ENCODE measurements around the gene PHF5A. TPM values are rescaled to one million over a fixed set of nuclear protein-coding genes. Genes with fewer than 3 reads are reported as not detected.

Gene PHF5A, protein sequence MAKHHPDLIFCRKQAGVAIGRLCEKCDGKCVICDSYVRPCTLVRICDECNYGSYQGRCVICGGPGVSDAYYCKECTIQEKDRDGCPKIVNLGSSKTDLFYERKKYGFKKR
- total RNA-seq (10 to 100 TPM; 30.3 to 35.5 TPM), polyA plus RNA-seq (ENCODE audit: insufficient read length in 6 of 6) (10 to 100 TPM; 44.9 to 54.7 (median 46.7) TPM)
- long read RNA-seq, donor 1, transcript PHF5A-201 (4 exons, 1,086 nt) = major isoform, 44 of 45 reads
- long read RNA-seq, donor 1, partial matches to known transcripts = 0 of 45 reads
- long read RNA-seq, donor 1, other reads (novel, unspliced or antisense) = 0 of 45 reads
- long read RNA-seq, donor 2, transcript PHF5A-201 (4 exons, 1,086 nt) = major isoform, 42 of 48 reads
- long read RNA-seq, donor 2, partial matches to known transcripts = 5 of 48 reads
- long read RNA-seq, donor 2, other reads (novel, unspliced or antisense) = 0 of 48 reads
- long read RNA-seq, donor 3, transcript PHF5A-201 (4 exons, 1,086 nt) = major isoform, 38 of 38 reads
- long read RNA-seq, donor 3, partial matches to known transcripts = 0 of 38 reads
- long read RNA-seq, donor 3, other reads (novel, unspliced or antisense) = 0 of 38 reads
- long read RNA-seq, donor 4, transcript PHF5A-201 (4 exons, 1,086 nt) = major isoform, 9 of 9 reads
- long read RNA-seq, donor 4, partial matches to known transcripts = 0 of 9 reads
- long read RNA-seq, donor 4, other reads (novel, unspliced or antisense) = 0 of 9 reads
- long read RNA-seq, donor 5, transcript PHF5A-201 (4 exons, 1,086 nt) = major isoform, 42 of 42 reads
- long read RNA-seq, donor 5, partial matches to known transcripts = 0 of 42 reads
- long read RNA-seq, donor 5, other reads (novel, unspliced or antisense) = 0 of 42 reads
- long read RNA-seq, donor 6, transcript PHF5A-201 (4 exons, 1,086 nt) = major isoform, 70 of 149 reads
- long read RNA-seq, donor 6, partial matches to known transcripts = 71 of 149 reads
- long read RNA-seq, donor 6, other reads (novel, unspliced or antisense) = 6 of 149 reads
- long read RNA-seq, donor 7, transcript PHF5A-201 (4 exons, 1,086 nt) = major isoform, 18 of 57 reads
- long read RNA-seq, donor 7, partial matches to known transcripts = 31 of 57 reads
- long read RNA-seq, donor 7, other reads (novel, unspliced or antisense) = 5 of 57 reads
- long read RNA-seq, donor 8, transcript PHF5A-201 (4 exons, 1,086 nt) = major isoform, 18 of 19 reads
- long read RNA-seq, donor 8, partial matches to known transcripts = 0 of 19 reads
- long read RNA-seq, donor 8, other reads (novel, unspliced or antisense) = 0 of 19 reads
- long read RNA-seq, donor 9 = 0 reads
- long read RNA-seq, donor 10, transcript PHF5A-201 (4 exons, 1,086 nt) = major isoform, 5 of 5 reads
- long read RNA-seq, donor 10, partial matches to known transcripts = 0 of 5 reads
- long read RNA-seq, donor 10, other reads (novel, unspliced or antisense) = 0 of 5 reads
- long read RNA-seq, donor 11, transcript PHF5A-201 (4 exons, 1,086 nt) = major isoform, 30 of 263 reads
- long read RNA-seq, donor 11, partial matches to known transcripts = 212 of 263 reads
- long read RNA-seq, donor 11, other reads (novel, unspliced or antisense) = 19 of 263 reads
- long read RNA-seq, donor 12, transcript PHF5A-201 (4 exons, 1,086 nt) = major isoform, 31 of 106 reads
- long read RNA-seq, donor 12, partial matches to known transcripts = 65 of 106 reads
- long read RNA-seq, donor 12, other reads (novel, unspliced or antisense) = 10 of 106 reads

DNA sequence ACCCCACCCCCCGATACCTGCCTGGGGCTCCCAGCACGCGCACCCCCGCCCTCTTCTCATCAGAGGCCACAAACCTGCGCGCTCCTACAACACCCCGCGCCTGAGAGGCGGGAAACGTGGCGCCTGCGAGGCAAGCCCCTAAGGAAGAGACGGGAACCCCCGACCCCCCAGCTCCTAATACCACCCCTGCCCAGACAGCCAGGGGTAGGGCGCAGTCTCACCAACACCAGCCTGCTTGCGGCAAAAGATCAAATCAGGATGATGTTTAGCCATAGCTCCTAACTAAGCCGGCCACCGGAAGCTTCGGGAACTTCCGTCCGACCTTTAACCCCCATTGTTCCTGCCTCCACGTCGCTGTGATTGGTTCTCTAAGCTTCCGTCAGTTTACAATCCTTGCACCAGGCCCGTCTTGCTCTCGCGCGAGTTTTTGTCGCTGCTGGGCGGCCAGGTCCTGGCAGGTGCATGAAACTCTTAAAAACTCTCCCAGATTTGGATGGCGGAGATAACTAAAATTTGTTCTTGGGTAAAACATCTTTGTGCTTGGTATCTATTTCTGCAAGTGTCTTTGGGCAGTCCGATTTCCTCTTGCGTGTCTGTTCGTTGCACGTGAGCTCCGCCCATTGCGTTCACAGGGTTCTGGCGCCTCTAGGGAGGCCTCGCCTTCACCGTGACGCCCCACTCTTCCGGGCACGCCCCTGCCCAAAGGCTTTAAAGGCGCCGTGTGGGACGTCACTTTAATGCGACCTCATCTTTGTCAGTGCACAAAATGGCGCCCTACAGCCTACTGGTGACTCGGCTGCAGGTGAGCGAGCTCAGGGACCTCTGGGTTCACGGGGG lies at the start of gene PHF5A, which contains the start of gene ACO2:
TSS of gene PHF5A (minus strand) at position 312 of the 837 bp plus-strand sequence. CDS start at position 273, 39 bp downstream.
TSS of gene ACO2 (plus strand) at position 737 of the 837 bp plus-strand sequence. CDS start at position 767, 30 bp downstream.
- Histone ChIP-seq H3K9me3 (no peaks in the 10 kb centered on the region), H3K27ac (peak within 1 kb of the TSS; percentile 91 to 93), H3K4me1 (peaks cover 3 to 48% of the 10 kb centered on the region in 2 donors), H3K4me3 (peak within 1 kb of the TSS; percentile 92 to 100), H3K27me3 (no peaks in the 10 kb centered on the region), H3K36me3 (peaks cover 0 to 42% of the 10 kb centered on the region in 2 donors)
- DNase-seq (peak; percentile 95 to 99 (median 98)), ATAC-seq (peak; percentile 98)
- TF ChIP-seq, protein P1, sequence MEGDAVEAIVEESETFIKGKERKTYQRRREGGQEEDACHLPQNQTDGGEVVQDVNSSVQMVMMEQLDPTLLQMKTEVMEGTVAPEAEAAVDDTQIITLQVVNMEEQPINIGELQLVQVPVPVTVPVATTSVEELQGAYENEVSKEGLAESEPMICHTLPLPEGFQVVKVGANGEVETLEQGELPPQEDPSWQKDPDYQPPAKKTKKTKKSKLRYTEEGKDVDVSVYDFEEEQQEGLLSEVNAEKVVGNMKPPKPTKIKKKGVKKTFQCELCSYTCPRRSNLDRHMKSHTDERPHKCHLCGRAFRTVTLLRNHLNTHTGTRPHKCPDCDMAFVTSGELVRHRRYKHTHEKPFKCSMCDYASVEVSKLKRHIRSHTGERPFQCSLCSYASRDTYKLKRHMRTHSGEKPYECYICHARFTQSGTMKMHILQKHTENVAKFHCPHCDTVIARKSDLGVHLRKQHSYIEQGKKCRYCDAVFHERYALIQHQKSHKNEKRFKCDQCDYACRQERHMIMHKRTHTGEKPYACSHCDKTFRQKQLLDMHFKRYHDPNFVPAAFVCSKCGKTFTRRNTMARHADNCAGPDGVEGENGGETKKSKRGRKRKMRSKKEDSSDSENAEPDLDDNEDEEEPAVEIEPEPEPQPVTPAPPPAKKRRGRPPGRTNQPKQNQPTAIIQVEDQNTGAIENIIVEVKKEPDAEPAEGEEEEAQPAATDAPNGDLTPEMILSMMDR (IDR thresholded peaks at IDR 0.05) = no peak
- intact Hi-C loops (cut with DNase I) = no loop called here

DNA sequence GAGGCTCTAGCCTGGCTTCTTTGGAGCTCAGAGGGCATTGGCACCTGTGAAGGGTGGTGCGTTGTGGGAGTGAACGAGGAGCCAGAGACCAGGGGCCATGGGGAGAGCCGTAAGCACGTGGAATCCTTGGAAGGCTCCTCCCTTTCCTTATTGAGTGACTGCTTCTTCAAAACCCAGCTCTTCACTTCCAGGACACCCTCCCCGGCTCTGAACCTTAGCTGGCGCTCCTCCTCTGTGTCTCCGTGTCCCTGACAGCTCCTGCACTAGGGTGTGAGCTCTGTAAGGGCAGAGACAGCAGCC lies 49.5 kb upstream of the PHF5A start:
- intact Hi-C loops (cut with DNase I) = loop anchor here in 1 of 2 donors (5.0 kb wide), 1 partner anchor 116 kb away; no protein-coding TSS in a partner anchor

DNA sequence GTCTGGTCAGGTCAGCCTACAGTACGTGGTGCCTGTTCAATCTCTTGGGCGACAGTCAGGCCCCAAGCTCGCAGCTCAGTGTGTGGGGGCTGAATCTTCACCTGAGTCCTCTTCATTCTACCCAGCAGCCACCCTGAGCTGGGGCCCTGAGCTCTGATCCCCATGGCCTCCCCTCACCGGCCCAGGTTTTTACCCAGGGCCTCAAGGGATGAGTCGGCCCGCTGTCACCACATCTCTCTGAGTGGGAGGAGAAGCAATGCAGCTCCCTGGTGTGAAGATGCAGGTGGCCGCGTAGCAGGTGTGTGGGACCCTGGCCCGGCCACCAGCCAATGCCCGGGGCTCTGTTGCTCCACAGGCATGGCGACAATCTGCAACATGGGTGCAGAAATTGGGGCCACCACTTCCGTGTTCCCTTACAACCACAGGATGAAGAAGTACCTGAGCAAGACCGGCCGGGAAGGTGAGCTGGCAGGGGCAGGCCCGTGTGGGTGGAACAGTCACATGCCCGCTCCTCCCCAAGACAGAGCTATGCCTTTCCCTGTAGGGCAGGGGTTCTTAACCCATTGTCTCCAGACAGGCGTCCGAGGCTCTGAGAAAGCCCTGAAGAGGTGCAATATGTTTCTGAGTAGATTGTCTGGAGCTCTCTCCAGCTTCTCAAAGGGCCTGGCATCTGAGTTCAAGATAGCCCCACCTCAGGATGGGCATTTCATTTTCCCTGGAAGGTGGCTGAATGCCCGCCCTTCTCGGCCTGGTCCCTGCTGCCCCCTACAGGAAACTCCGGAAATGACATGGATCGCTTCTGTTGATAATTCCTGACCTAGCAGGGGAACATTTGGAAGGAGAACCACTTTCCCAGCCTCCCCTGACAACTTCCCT lies 48.9 kb upstream of the PHF5A start:
- Histone ChIP-seq H3K9me3 (no peaks in the 10 kb centered on the region), H3K27me3 (no peaks in the 10 kb centered on the region), H3K27ac (no peak overlapping the region), H3K4me1 (peaks cover 4 to 6% of the 10 kb centered on the region in 2 donors), H3K36me3 (peaks cover 0 to 85% of the 10 kb centered on the region in 2 donors), H3K4me3 (no peak overlapping the region)
- peak; percentile 86 for ATAC-seq
- intact Hi-C loops (cut with DNase I) = loop anchor here in 1 of 2 donors (5.0 kb wide), 1 partner anchor 115 kb away; no protein-coding TSS in a partner anchor
- DNase-seq = peak in 2 of 4 donors; percentile 63 to 66
- TF ChIP-seq, protein P1 (IDR thresholded peaks at IDR 0.05) = peak; percentile 72 to 79

More for the DNA sequence above, 49.5 kb upstream of the PHF5A start:
- Histone ChIP-seq H3K36me3 (peaks cover 0 to 85% of the 10 kb centered on the region in 2 donors), H3K9me3 (no peaks in the 10 kb centered on the region), H3K4me1 (peaks cover under 1 to 6% of the 10 kb centered on the region in 2 donors), H3K27ac (no peak overlapping the region), H3K4me3 (no peak overlapping the region), H3K27me3 (no peaks in the 10 kb centered on the region)
- TF ChIP-seq, protein P1 (IDR thresholded peaks at IDR 0.05) = no peak
- no peak for ATAC-seq
- no peak for DNase-seq
